DMS114 treated with DMSO at 0.1 percent for 48 hours (cell line): ENCODE results near the gene SHFL.

Experiments
- DNase-seq: peaks from one replicate; lab custom pipeline; 2025; ENCODE audit not compliant: unreplicated experiment; lab: John Stamatoyannopoulos, UW

SHFL gene

GRCh38 chr19:10087296-10088061, 1.4 kb downstream of the SHFL start:
- no peak for DNase-seq

- no peak for DNase-seq
Observed at GRCh38 chr19:10088949-10089554, 2.9 kb downstream of the SHFL start.

DNA sequence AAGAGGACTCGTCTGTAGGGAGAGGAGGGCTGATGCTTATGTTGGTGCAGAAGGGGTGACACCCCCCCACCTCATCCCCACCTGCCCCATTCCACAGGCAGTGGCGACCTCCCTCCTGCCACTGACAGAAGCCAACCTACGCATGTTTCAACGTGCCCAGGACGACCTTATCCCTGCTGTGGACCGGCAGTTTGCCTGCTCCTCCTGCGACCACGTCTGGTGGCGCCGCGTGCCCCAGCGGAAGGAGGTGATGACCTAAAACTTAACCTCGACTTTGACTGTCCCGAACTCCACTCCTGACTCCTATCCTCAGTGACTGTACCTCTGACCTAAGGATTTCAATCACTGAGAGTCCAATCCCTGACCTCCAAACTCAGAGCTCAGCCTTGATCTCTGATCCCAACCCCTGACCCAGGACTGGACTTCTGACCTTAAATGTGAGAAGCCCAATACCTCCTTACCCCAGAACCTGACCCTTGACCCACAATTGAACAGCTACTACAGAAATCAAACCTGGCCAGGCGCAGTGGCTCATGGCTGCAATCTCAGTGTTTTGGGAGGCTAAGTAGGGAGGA, 3.8 kb downstream of the SHFL start:
- no peak for DNase-seq

- no peak for DNase-seq
Observed at GRCh38 chr19:10091370-10091687, 5.2 kb downstream of the SHFL start.

GRCh38 chr19:10091895-10092641, 6.0 kb downstream of the SHFL start:
- DNase-seq: no peak

DNA sequence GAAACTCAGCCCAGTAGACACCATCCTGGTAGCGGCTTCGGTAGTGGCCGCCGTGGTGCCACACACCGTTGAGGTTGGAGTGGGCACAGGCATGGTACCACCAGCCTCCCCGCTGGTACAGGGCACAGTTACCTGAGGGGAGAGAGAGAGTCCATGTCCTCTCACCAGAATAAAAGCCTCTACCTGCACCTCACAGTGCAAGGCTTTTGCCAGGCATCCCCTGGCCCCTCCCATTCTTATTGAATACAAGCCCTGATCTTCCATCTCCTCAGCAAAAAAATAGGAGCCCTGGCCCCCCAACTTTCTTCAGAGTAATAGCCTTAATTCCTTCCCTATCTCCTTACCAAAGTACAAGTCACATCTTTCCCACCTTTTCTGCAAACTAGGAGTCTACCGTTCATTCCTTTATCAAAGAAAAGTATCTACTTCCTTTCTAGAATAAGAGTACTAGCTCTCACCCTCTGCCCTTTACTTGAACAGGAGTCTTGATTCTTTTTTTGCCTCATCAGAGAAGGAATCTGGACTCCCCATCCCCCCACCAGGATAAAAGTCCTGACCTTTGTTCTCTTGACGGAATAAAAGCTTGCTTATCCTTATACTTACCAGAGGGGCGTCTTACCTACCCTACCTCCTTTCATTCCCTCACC, 6.7 kb downstream of the SHFL start:
- DNase-seq: no peak

- DNase-seq: no peak
Observed at GRCh38 chr19:10093295-10094186, 7.4 kb downstream of the SHFL start.

- no peak for DNase-seq
Observed at GRCh38 chr19:10095622-10095947, 9.5 kb downstream of the SHFL start.

- DNase-seq: peak; percentile 45
Observed at GRCh38 chr19:10095948-10096614, 10.0 kb downstream of the SHFL start.

GRCh38 chr19:10096615-10096963, 10.5 kb downstream of the SHFL start:
- no peak for DNase-seq

DNA sequence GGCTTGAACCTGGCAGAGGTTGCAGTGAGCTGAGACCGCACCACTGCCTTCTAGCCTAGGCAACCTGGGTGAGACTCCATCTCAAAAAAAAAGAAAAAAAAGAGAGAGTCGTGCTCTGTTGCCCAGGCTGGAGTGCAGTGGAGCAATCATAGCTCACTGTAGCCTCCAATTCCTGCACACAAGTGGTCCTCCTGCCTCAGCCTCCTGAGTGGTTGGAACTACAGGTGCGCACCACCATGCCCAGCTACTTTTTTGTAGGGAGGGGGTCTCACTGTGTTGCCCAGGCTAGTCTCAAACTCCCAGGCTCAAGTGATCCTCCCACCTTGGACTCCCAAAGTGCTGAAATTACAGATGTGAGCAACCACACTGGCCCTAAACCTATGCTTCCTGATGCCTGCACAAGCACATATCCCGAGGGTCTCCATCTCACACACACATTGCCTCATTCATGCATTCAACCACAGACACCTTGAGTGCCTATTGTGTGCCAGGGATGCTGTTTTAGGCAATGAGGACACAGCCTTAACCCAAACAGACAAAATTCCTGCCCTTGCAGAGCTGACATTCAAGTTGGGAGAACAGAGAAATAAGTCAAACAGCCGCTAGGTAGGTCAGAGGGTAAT, 14.2 kb downstream of the SHFL start:
- DNase-seq: no peak

DNA sequence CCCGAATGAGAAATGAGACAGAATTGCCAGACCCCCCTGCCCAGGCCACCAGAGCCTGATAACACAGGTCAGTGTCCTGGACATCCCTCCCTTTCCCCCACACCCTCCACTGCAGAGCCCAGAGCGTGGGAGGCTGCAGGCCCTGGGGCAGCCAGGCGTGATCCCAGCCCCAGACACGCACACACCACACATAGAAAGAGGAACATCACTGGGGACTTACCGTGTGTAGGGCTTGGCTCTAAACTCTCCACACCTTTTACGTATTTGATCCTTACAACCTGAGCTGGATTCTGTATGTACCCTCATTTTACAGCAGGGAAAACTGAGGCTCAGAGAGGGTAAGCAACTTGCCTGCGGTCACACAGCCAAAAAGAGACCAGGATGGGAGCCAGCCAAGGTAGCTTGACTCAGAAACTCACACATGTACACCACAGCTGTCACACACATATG, 16.7 kb downstream of the SHFL start:
- no peak for DNase-seq

DNA sequence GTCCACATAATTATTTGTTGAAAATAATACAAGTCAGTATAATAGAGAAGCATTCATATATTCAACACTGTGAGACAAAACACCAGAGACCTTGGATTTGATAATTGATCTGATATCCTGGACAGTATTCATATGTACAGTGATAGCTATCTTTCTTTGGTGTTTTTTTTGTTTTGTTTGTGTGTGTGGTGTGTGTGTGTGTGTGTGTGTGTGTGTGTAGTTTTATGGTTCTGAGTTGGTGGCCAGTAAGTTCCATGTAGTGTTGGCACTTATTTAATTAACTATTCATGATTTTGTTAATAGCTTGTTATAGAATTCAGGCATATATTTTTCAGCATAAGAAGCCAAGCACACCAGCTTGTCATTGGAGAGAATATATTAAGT, 18.0 kb downstream of the SHFL start:
- no peak for DNase-seq

GRCh38 chr19:10104665-10105508, 18.8 kb downstream of the SHFL start:
- DNase-seq: no peak

DNA sequence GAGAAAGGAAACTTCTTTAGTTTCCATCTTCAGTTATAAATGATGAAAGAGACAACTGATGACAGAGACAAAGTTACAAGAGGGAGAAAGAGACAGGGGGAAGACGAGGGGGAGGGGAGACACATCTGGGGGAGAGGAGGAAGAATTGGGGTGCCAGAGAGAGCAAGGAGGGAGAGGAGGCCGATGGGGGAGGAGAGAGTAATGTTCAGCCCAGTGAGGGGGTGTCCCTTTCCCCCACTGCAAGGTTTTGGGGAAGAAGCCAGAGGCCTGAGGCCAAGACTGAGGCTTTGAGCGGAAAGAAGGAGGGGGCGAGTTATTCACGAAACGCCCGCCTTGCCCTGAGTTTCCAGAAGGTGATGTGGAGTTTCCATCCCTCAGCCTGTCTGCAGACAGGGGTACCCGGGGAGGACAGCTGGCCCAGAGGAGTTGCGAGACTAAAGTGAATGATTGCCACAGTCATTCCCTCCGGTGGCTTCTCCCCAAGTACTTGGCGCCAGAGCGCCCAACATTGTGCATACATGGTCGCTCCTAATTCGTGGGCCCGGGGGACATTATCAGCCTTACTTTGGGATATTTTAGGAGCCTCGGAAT, 19.5 kb downstream of the SHFL start:
- DNase-seq: no peak

- DNase-seq: peak; percentile 89
Observed at GRCh38 chr19:10106100-10106936, 20.2 kb downstream of the SHFL start, which contains the start of gene PPAN. Gene PPAN (plus strand): TSS chr19:10106362. CDS start chr19:10106395, 33 bp downstream.

DNA sequence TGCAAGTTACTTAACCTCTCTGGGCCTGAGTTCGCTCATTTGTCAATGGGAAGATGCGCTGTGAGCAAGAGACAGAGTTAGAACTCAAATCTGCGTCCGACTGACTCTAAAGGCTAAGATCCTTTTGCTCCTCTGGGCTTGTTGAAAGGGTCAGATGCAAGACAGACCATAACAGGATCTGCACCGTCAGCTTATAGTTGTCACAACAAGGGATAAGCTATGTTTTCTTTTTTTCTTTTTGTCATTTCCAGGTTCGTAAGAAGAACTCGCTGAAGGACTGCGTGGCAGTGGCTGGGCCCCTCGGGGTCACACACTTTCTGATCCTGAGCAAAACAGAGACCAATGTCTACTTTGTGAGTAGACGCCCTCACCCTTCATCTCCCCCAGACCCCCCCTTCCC, 21.1 kb downstream of the SHFL start:
- no peak for DNase-seq
